HepG2 (cell line): ENCODE measurements around the gene PREX1. TPM values are rescaled to one million over a fixed set of nuclear protein-coding genes. Genes with fewer than 3 reads are reported as not detected.

ENCODE experiments used
- ATAC-seq: fragments of 200-7000 bp; cut with Tn5 transposase; 3 replicates; pipeline ENCODE4 v1.9.1; 2020; ENCODE audit warnings: mild to moderate bottlenecking, moderate library complexity
- BruUV-seq: library from RNA; stranded (reverse); fragments of 400-500 nt; replicated peaks from 2 replicates; lab custom pipeline; 2021; lab: Mats Ljungman, UMichigan
- CTCF ChIA-PET: fragments of 300-600 bp; formaldehyde crosslinking; extraction: SDS; loops from one replicate; lab custom pipeline; 2021; ENCODE audit warnings: low total read pairs, inconsistent platforms, low intra/inter-chr PET ratio; lab: Yijun Ruan, JAX
- POLR2A ChIA-PET: fragments of 350-600 bp; sonication (Branson Sonifier 250); formaldehyde crosslinking; loops from one replicate; lab custom pipeline; 2020; ENCODE audit warnings: antibody characterized with exemption, inconsistent platforms; lab: Yijun Ruan, JAX
- DNase-seq: peaks from one replicate; pipeline ENCODE4 v3.0.0-alpha.2; 2015; ENCODE audit warnings: low spot score
- FAIRE-seq: peaks from 3 replicates; lab custom pipeline; 2011; peaks lifted over from hg19 to GRCh38; lab: Jason Lieb, UNC
- H2AFZ ChIP-seq: one replicate; pipeline ENCODE4 v1.6.1; 2011; ENCODE audit warnings: low read length, inconsistent platforms
- H3K27ac ChIP-seq: fragments of 300-600 bp; 3 replicates; pipeline ENCODE4 v1.8.0; 2011; ENCODE audit warnings: mixed run types, mild to moderate bottlenecking, mixed read lengths, low read length, inconsistent platforms; ENCODE audit not compliant: insufficient read depth; ENCODE audit errors: extremely low read length
- H3K27me3 ChIP-seq, 2 experiments: fragments of 200-600 bp in 1 of 2; 2 replicates in 1 of 2; 3 replicates in 1 of 2; pipeline versions ENCODE4 v1.6.0 to v1.8.0; 2011; ENCODE audit warnings: low read length in 2 of 2, mild to moderate bottlenecking in 2 of 2, moderate library complexity in 2 of 2, inconsistent platforms in 1 of 2; ENCODE audit not compliant: insufficient read depth in 2 of 2, control insufficient read depth in 1 of 2
- H3K36me3 ChIP-seq, 2 experiments: fragments of 200-600 bp in 1 of 2; replicated peaks in 1 of 2; 2 replicates in 1 of 2; 3 replicates in 1 of 2; pipeline versions ENCODE4 v1.5.1 to v1.8.0; 2011; ENCODE audit warnings: low read length in 2 of 2, inconsistent platforms in 1 of 2; ENCODE audit not compliant: insufficient read depth in 2 of 2, control insufficient read depth in 1 of 2
- H3K4me1 ChIP-seq: 2 replicates; pipeline ENCODE4 v1.5.1; 2012; ENCODE audit warnings: low read length, inconsistent platforms; ENCODE audit not compliant: insufficient read depth
- H3K4me2 ChIP-seq: 2 replicates; pipeline ENCODE4 v1.6.0; 2011; ENCODE audit warnings: low read depth, low read length, inconsistent platforms
- H3K4me3 ChIP-seq, 3 experiments: fragments of 200-600 bp in 1 of 3; sonication (generic), shearing (Covaris generic) in 1 of 3; replicated peaks in 1 of 3; 2 replicates each; pipeline ENCODE4 v1.5.1; 2011 to 2016; ENCODE audit warnings: low read length in 3 of 3, inconsistent platforms in 2 of 3, low read depth in 2 of 3, mild to moderate bottlenecking in 2 of 3, control low read depth in 1 of 3, mixed read lengths in 1 of 3; ENCODE audit not compliant: insufficient read depth in 1 of 3
- H3K79me2 ChIP-seq: one replicate; pipeline ENCODE4 v1.6.1; 2011; ENCODE audit warnings: low read length, inconsistent platforms; ENCODE audit not compliant: insufficient read depth
- H3K9ac ChIP-seq: 2 replicates; pipeline ENCODE4 v1.6.0; 2011; ENCODE audit warnings: mild to moderate bottlenecking, low read depth, low read length, inconsistent platforms; ENCODE audit not compliant: insufficient read depth
- H3K9me3 ChIP-seq: 2 replicates; pipeline ENCODE4 v1.5.1; 2012; ENCODE audit warnings: mild to moderate bottlenecking, low read length
- H4K20me1 ChIP-seq: 2 replicates; pipeline ENCODE4 v1.6.0; 2011; ENCODE audit warnings: inconsistent platforms, mild to moderate bottlenecking, low read length, moderate library complexity; ENCODE audit not compliant: insufficient read depth
- AHR ChIP-seq: IDR thresholded peaks from 2 replicates; pipeline ENCODE4 v1.6.1; 2018; ENCODE audit warnings: missing genetic modification reagents, missing compliant biosample characterization
- BRCA1 ChIP-seq: sonication (generic); formaldehyde crosslinking; IDR thresholded peaks from 2 replicates; pipeline ENCODE4 v1.4.0; 2020; ENCODE audit warnings: missing genetic modification reagents
- GATAD2A ChIP-seq: IDR thresholded peaks from 2 replicates; pipeline ENCODE4 v1.6.1; 2016
- HOXA9 ChIP-seq: sonication (generic); formaldehyde crosslinking; IDR thresholded peaks from 2 replicates; pipeline ENCODE4 v1.8.1; 2022; ENCODE audit warnings: missing genetic modification reagents, mild to moderate bottlenecking, moderate library complexity, borderline replicate concordance
- NKX3-1 ChIP-seq: sonication (generic); formaldehyde crosslinking; IDR thresholded peaks from 2 replicates; pipeline ENCODE4 v1.5.0; 2020; ENCODE audit warnings: missing genetic modification reagents
- NR1H2 ChIP-seq: sonication (generic); formaldehyde crosslinking; IDR thresholded peaks from 2 replicates; pipeline ENCODE4 v1.8.1; 2022; ENCODE audit warnings: low read depth, missing genetic modification reagents, borderline replicate concordance
- ZNF253 ChIP-seq: sonication (generic); formaldehyde crosslinking; IDR thresholded peaks from 2 replicates; pipeline ENCODE4 v1.8.0; 2022; ENCODE audit warnings: mild to moderate bottlenecking, missing genetic modification reagents, borderline replicate concordance
- ZNF354B ChIP-seq: sonication (generic); formaldehyde crosslinking; IDR thresholded peaks from 2 replicates; pipeline ENCODE4 v1.8.0; 2022; ENCODE audit warnings: mild to moderate bottlenecking, missing genetic modification reagents
- in situ Hi-C: cut with HindIII; loops from 2 replicates; pipeline ENCODE4 v1.10.0; 2017; ENCODE audit warnings: low pct_unique_long_range_greater_than_20kb; ENCODE audit not compliant: extremely low pct_ligation_motif_present
- intact Hi-C: fragments of 100-400 bp; cut with micrococcal nuclease; formaldehyde crosslinking; loops from one replicate; pipeline ENCODE4 v1.10.0; 2022; ENCODE audit not compliant: unreplicated experiment
- polyA plus RNA-seq, 8 experiments: library from polyadenylated mRNA; depleted of rRNA in 3 of 8; stranded (reverse) in 7 of 8; unstranded in 1 of 8; fragments of >200 nt; fragmentation: Illumina TruSeq in 4 of 8; extraction: Trizol in 4 of 8; gene quantifications; 2 replicates each; pipeline versions ENCODE4 v1.2.1 to v1.2.3, GENCODE V29; 2011 to 2016; ENCODE audit warnings: low read depth in 4 of 8, missing spikeins in 1 of 8, mixed read lengths in 1 of 8; ENCODE audit not compliant: insufficient read depth in 1 of 8
- total RNA-seq, 5 experiments: library from RNA; depleted of rRNA; stranded (reverse); fragments of >200 nt; fragmentation: Illumina TruSeq; extraction: Trizol; gene quantifications; 2 replicates each; pipeline ENCODE4 v1.2.3, GENCODE V29; 2016; ENCODE audit warnings: low read depth in 1 of 5
- TF ChIP-seq, protein P1 (sequence below): sonication (generic); formaldehyde crosslinking; conservative IDR thresholded peaks from 2 replicates; pipeline ENCODE4 v1.8.0; 2022; ENCODE audit warnings: mild to moderate bottlenecking, moderate library complexity, missing genetic modification reagents
- TF ChIP-seq, protein P2 (sequence below): sonication (generic); formaldehyde crosslinking; IDR thresholded peaks from 2 replicates; pipeline ENCODE4 v1.4.0; 2020; ENCODE audit warnings: missing genetic modification reagents
- TF ChIP-seq, protein P3 (sequence below): fragments of 450-650 bp; IDR thresholded peaks from 2 replicates; pipeline ENCODE4 v1.6.1; 2016

PREX1 gene
- total and polyA plus RNA-seq, 2 of the 13 experiments (the other 11 are each of a cell fraction or from before 2014, with no cell fraction given): 0.02 to 0.04 TPM

DNA sequence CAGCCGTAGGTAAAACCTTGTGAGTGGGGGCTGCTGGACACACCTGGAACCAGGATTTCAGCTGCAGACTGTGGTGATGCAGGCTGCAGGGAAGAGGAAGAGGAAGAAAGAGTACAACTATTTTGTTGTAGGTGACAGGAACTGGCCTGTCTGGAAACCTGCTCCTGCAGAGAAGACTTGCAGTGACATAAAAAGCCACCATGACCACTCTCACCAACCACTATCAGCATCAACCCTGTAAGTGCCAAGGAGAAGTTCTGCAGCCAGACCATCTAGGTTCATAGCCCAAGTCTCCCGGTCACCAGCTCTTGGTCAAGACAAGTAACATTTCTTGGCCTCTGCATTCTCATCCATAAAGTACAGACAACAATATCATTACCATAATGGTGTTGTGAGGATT, 91.2 kb downstream of the PREX1 start (continued):
- TF ChIP-seq ZNF253 (CRISPR knock-in tag) (no peak), HOXA9 (CRISPR knock-in tag) (no peak), ZNF354B (CRISPR knock-in tag) (no peak), NR1H2 (CRISPR knock-in tag) (no peak), AHR (CRISPR knock-in tag) (no peak), NKX3-1 (no peak)
- TF ChIP-seq, protein P1, sequence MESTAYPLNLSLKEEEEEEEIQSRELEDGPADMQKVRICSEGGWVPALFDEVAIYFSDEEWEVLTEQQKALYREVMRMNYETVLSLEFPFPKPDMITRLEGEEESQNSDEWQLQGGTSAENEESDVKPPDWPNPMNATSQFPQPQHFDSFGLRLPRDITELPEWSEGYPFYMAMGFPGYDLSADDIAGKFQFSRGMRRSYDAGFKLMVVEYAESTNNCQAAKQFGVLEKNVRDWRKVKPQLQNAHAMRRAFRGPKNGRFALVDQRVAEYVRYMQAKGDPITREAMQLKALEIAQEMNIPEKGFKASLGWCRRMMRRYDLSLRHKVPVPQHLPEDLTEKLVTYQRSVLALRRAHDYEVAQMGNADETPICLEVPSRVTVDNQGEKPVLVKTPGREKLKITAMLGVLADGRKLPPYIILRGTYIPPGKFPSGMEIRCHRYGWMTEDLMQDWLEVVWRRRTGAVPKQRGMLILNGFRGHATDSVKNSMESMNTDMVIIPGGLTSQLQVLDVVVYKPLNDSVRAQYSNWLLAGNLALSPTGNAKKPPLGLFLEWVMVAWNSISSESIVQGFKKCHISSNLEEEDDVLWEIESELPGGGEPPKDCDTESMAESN (CRISPR knock-in tag): no peak

DNA sequence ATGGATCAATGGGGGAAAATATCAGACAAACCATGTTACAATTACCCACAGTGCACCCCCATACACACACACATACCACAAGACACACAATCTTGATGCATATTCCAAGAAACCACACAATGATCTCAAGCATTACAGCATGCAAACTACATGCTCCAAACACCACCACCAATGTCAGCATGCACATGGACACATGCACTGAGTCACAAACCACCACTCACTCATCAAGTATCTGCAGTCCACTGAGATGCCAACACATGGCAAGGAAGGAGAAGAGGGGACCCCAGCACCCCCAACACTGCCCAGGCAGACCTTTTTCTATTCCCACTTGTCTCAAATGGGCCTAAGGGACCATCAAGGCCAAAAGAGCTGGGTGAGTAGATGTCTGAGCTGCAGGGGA, 91.6 kb downstream of the PREX1 start:
- H4K20me1 ChIP-seq: no peaks in the 10 kb centered on the region
- in situ Hi-C loops (no loop called here), intact Hi-C loops (no loop called here)
- no peak for FAIRE-seq
- ChIA-PET CTCF (no interaction called here), POLR2A (no interaction called here)
- H3K9me3 ChIP-seq: no peaks in the 10 kb centered on the region
- ATAC-seq: no peak
- H3K79me2 ChIP-seq: no peaks in the 10 kb centered on the region
- no peak overlapping the region for H3K4me3 ChIP-seq
- H3K27me3 ChIP-seq: peaks cover 0 to 3% of the 10 kb centered on the region in 2 experiments; a peak in 2 of 5 replicates
- no peak overlapping the region for H3K9ac ChIP-seq
- no peak for DNase-seq
- TF ChIP-seq GATAD2A (CRISPR knock-in tag) (no peak), BRCA1 (CRISPR knock-in tag) (no peak)
- TF ChIP-seq, protein P2, sequence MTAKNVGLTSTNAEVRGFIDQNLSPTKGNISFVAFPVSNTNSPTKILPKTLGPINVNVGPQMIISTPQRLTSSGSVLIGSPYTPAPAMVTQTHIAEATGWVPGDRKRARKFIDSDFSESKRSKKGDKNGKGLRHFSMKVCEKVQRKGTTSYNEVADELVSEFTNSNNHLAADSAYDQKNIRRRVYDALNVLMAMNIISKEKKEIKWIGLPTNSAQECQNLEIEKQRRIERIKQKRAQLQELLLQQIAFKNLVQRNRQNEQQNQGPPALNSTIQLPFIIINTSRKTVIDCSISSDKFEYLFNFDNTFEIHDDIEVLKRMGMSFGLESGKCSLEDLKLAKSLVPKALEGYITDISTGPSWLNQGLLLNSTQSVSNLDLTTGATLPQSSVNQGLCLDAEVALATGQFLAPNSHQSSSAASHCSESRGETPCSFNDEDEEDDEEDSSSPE (CRISPR knock-in tag): no peak
- TF ChIP-seq, protein P3, sequence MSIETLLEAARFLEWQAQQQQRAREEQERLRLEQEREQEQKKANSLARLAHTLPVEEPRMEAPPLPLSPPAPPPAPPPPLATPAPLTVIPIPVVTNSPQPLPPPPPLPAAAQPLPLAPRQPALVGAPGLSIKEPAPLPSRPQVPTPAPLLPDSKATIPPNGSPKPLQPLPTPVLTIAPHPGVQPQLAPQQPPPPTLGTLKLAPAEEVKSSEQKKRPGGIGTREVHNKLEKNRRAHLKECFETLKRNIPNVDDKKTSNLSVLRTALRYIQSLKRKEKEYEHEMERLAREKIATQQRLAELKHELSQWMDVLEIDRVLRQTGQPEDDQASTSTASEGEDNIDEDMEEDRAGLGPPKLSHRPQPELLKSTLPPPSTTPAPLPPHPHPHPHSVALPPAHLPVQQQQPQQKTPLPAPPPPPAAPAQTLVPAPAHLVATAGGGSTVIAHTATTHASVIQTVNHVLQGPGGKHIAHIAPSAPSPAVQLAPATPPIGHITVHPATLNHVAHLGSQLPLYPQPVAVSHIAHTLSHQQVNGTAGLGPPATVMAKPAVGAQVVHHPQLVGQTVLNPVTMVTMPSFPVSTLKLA: 0 out of 2 replicates have a peak, but pooled peaks have one; percentile 7
- no peak overlapping the region for H3K27ac ChIP-seq
- peaks cover 26% of the 10 kb centered on the region for H3K4me1 ChIP-seq
- BruUV-seq: no TSS peak
- no peaks in the 10 kb centered on the region for H3K36me3 ChIP-seq
- no peak overlapping the region for H3K4me2 ChIP-seq
- H2AFZ ChIP-seq: no peak overlapping the region
